GM12892 (cell line): ENCODE measurements around the gene ARHGAP23.

Experiments
- POLR2A ChIP-seq: IDR thresholded peaks from 2 replicates; pipeline ENCODE4 v1.6.1; 2011; ENCODE audit warnings: low read depth, low read length, control low read depth
- POLR2AphosphoS5 ChIP-seq: IDR thresholded peaks from 2 replicates; pipeline ENCODE4 v1.6.1; 2011; ENCODE audit warnings: low read depth, low read length, control low read depth

GRCh38 chr17:38554430-38555350, 126.4 kb downstream of the ARHGAP23 start:
- TF ChIP-seq POLR2A (no peak), POLR2AphosphoS5 (no peak)
